Measurements from ENCODE around the gene RUFY2.
A peak's percentile ranks its signal among the peaks of the same experiment; 100 is the strongest.

RUFY2 gene

GRCh38 chr10:68345621-68346020 is 61.5 kb downstream of the RUFY2 start:
- TF ChIP-seq, protein P1, sequence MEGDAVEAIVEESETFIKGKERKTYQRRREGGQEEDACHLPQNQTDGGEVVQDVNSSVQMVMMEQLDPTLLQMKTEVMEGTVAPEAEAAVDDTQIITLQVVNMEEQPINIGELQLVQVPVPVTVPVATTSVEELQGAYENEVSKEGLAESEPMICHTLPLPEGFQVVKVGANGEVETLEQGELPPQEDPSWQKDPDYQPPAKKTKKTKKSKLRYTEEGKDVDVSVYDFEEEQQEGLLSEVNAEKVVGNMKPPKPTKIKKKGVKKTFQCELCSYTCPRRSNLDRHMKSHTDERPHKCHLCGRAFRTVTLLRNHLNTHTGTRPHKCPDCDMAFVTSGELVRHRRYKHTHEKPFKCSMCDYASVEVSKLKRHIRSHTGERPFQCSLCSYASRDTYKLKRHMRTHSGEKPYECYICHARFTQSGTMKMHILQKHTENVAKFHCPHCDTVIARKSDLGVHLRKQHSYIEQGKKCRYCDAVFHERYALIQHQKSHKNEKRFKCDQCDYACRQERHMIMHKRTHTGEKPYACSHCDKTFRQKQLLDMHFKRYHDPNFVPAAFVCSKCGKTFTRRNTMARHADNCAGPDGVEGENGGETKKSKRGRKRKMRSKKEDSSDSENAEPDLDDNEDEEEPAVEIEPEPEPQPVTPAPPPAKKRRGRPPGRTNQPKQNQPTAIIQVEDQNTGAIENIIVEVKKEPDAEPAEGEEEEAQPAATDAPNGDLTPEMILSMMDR (conservative IDR thresholded peaks at IDR 0.05; ENCODE audit: low read length) = no peak
- DNase-seq (ENCODE audit: low read depth) = no peak

DNA sequence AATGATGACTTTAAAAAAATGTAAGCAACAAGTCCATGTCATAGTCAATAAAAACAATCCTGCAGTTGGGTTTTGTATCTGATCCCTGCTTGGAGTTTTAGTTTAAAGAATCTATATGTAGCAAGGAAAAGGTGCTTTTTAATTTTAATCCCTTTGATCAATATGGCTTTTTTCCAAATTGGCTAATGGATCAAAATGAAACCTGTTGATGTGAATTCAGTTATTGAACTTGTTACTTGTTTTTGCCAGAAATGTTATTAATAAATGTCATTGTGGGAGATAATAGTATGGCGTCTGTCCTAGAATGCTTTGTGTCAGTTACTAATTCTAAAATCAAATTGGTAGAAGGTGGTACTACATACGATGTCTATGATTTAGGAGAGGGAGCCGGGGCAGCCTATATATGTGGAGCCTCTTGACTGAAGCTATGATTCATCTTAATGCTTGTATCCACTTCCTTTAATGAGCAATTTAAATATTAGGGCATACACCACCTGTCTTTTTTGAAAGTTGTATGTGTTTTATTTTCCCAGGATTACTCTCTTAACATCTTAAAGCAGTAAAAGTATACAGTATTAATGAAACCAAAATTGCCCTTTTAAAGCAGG is 64.1 kb downstream of the RUFY2 start:
- no peak overlapping the region for H3K4me3 ChIP-seq (ENCODE audit: low read length)
- no peak for DNase-seq (ENCODE audit: low read depth)
- TF ChIP-seq, protein P1 (conservative IDR thresholded peaks at IDR 0.05; ENCODE audit: low read length) = no peak

More at GRCh38 chr10:68345621-68346020, 61.5 kb downstream of the RUFY2 start:
- no peak overlapping the region for H3K4me3 ChIP-seq (ENCODE audit: low read length)

- no peak overlapping the region for H3K4me3 ChIP-seq (ENCODE audit: low read length)
- no peak for DNase-seq (ENCODE audit: low read depth)
- TF ChIP-seq, protein P1 (conservative IDR thresholded peaks at IDR 0.05; ENCODE audit: low read length) = no peak
These were observed 66.6 kb downstream of the RUFY2 start for GRCh38 chr10:68340358-68341080.

- no peak overlapping the region for H3K4me3 ChIP-seq (ENCODE audit: low read length)
- TF ChIP-seq, protein P1 (conservative IDR thresholded peaks at IDR 0.05; ENCODE audit: low read length) = no peak
- DNase-seq (ENCODE audit: low read depth) = no peak
These were observed 70.2 kb downstream of the RUFY2 start for GRCh38 chr10:68336754-68337351.

- TF ChIP-seq, protein P1 (conservative IDR thresholded peaks at IDR 0.05; ENCODE audit: low read length) = no peak
- DNase-seq (ENCODE audit: low read depth) = no peak
- peak overlapping the region; percentile 93 for H3K4me3 ChIP-seq (ENCODE audit: low read length)
These were observed 72.2 kb downstream of the RUFY2 start for GRCh38 chr10:68334672-68335467.

GRCh38 chr10:68333440-68334431 is 73.3 kb downstream of the RUFY2 start:
- peak overlapping the region; percentile 93 for H3K4me3 ChIP-seq (ENCODE audit: low read length)
- no peak for DNase-seq (ENCODE audit: low read depth)
- TF ChIP-seq, protein P1 (conservative IDR thresholded peaks at IDR 0.05; ENCODE audit: low read length) = no peak

All from AG10803 (cell line).